ENCODE measurements around the gene TNRC6C.
A peak's percentile ranks its signal among the peaks of the same experiment; 100 is the strongest.
"Not testable (repeated sequence)": the region's sequence is repeated elsewhere in the genome, so short reads cannot be mapped to it uniquely, and the experiment has no call there.

The TNRC6C gene

DNA sequence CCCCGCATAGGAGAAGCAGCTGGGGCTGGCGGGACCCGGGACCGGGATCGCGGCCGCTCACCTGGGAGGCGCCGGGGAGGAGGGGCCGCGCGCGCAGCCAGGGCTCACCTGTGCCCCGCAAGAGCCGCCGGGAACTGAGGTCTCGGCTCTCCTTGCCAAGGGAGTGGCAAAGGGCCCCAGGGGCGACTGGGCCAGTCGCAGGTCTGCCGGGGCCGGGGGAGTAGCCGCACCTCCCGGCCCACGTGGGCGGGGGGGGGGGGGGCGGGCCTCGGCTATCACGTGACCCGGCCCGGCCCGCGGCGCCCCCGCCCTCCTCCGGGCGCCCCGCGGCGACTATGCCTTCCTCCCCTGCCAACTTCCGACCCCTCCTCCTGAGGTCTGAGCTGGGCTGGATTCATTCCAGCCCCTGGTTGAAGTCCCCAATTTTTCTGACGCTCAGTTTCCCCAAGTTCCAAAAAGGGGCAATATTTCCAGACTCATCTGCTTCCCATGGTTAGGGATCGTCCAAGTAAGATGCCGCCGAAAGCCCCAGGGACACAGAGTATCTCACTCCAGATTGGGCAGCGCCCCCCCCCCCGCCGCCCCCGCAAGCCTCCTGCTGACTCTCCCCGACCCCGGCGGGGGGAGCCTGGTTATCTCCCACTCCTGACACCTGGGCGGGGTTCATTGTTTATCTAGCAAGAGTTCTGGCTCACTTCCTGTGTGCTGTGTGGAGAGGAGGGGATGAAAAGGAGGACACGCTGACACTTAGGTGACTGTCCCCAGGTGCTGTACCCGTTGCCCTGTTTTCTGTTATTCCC, 170.2 kb downstream of the TNRC6C start, which contains the start of gene TMC6:
Gene TMC6 (minus strand): TSS at position 205 of the 800 bp plus-strand sequence. CDS start 1,923 bp downstream, outside the sequence.
- DNase-seq, result peak; percentile 77 to 92 (median 81)

- peak in 5 of 6 experiments; percentile 46 to 78 (median 60) for DNase-seq
These were observed 171.0 kb downstream of the TNRC6C start for GRCh38 chr17:78129351-78130089.

- peak in 1 of 6 experiments; percentile 71 for DNase-seq
These were observed 171.6 kb downstream of the TNRC6C start for GRCh38 chr17:78130090-78130436.

- peak; percentile 60 to 91 (median 82) for DNase-seq
These were observed 172.1 kb downstream of the TNRC6C start, which contains the start of gene TMC8 for GRCh38 chr17:78130437-78131101. TSS of gene TMC8 (plus strand) at chr17:78130771. CDS start at chr17:78131589, 818 bp downstream.

GRCh38 chr17:78131172-78132083, 172.9 kb downstream of the TNRC6C start:
- DNase-seq, result peak in 4 of 6 experiments; percentile 44 to 64 (median 54)

GRCh38 chr17:78132084-78132676, 173.7 kb downstream of the TNRC6C start:
- DNase-seq, result peak; percentile 42 to 79 (median 57)

- no peak for DNase-seq
These were observed 174.3 kb downstream of the TNRC6C start for GRCh38 chr17:78132767-78133178.

GRCh38 chr17:78133179-78133951, 174.9 kb downstream of the TNRC6C start:
- DNase-seq, result peak in 1 of 6 experiments; percentile 59

GRCh38 chr17:78133971-78134898, 175.7 kb downstream of the TNRC6C start:
- DNase-seq, result peak; percentile 69 to 87 (median 82)

DNA sequence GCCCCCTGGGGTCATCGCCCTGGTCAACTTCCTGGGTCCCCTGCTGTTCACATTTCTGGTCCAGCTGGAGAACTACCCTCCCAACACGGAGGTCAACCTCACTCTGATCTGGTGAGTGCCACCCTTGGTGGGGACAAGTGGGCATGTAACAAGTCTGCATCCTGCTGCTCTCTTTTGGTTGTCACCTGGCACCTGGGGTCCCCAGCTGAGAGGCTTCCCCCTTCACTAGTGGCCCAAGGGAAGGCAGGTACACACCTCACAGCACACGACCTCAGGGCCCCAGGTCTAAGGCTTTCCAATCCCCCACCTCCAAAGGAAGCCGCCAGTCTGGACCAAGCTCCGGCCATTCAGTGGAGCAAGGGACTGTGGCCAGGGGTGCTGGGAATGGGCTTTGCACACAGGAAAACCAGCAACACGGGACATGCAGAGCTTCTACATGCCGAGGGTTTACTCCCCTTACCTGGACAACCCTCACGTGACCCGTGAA, 176.4 kb downstream of the TNRC6C start:
- DNase-seq, result no peak

- no peak for DNase-seq
These were observed 177.5 kb downstream of the TNRC6C start for GRCh38 chr17:78135858-78136500.

- DNase-seq, result peak in 5 of 6 experiments; percentile 34 to 65 (median 55)
These were observed 179.1 kb downstream of the TNRC6C start for GRCh38 chr17:78137392-78138203.

GRCh38 chr17:78138204-78139060, 179.9 kb downstream of the TNRC6C start:
- DNase-seq, result no peak

- not testable (repeated sequence) for DNase-seq
These were observed 181.3 kb downstream of the TNRC6C start for GRCh38 chr17:78139861-78140168.

GRCh38 chr17:78140169-78141051, 181.9 kb downstream of the TNRC6C start:
- peak; percentile 89 to 97 (median 96) for DNase-seq
